Stimulated activated CD4-positive, alpha-beta T cell treated with anti-CD3 and anti-CD28 coated beads, TNF-alpha, amount 100 ng/mL, for 1 hour (primary cell): ENCODE results near the gene VAV2.

Experiments
- DNase-seq, 3 donors: peaks; one replicate each; pipeline ENCODE4 v3.0.0-alpha.2; 2020; ENCODE audit warnings: low read depth in 3 of 3, low spot score in 1 of 3

VAV2 gene

DNA sequence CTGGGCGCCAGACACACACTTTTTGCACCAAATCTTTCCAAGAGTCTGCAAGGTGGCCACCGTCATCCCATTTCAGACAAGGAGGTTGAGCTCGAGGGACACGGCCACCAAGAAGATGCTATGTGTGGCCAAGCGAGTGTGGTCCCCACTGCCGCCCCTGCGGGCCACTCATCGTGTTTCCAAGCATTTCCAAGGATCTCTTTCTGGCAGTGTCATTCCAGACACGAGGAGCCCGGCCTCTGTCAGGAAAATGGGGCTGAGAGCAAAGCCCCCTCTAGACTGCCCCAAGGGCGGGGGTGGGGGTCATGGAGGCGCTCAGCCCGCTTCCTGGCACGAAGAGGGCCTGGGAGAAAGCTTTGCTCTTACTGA is 10.6 kb downstream of the VAV2 start:
- DNase-seq, result no peak

DNA sequence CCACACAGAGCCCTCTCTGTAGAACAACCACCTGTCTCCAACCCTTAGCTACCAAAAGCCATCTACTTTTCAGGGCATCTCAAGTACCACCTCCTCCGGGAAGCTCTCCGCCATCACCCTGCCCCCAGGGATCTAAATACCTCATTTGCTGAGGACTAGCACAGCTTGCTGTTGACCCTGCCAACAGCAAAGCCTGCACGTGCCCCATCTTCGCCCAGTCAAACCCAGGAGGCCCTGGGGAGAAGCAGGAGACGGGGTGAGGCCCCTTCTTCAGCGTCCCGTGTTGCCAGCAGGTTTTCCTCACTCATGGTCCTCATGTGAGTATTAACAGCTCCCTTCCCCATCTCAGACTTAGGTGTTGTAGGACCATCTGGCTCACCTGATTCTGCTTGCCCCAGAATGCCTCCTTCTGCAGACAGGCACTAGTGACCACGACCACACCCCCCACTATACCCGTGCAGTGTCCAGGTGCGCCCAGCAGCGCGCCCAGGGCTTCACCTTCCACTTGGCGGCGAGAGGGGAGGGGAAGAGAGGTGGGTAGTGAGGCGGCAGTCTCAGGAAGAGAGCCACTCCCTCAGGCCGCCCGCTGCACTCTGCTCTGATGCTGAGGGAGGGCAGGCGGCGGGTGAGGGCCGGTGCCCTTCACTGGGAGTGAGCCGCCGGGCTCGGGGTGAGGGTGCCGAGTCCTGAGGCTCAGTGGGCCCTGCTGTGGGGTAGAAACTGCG is 11.1 kb downstream of the VAV2 start:
- no peak for DNase-seq

DNA sequence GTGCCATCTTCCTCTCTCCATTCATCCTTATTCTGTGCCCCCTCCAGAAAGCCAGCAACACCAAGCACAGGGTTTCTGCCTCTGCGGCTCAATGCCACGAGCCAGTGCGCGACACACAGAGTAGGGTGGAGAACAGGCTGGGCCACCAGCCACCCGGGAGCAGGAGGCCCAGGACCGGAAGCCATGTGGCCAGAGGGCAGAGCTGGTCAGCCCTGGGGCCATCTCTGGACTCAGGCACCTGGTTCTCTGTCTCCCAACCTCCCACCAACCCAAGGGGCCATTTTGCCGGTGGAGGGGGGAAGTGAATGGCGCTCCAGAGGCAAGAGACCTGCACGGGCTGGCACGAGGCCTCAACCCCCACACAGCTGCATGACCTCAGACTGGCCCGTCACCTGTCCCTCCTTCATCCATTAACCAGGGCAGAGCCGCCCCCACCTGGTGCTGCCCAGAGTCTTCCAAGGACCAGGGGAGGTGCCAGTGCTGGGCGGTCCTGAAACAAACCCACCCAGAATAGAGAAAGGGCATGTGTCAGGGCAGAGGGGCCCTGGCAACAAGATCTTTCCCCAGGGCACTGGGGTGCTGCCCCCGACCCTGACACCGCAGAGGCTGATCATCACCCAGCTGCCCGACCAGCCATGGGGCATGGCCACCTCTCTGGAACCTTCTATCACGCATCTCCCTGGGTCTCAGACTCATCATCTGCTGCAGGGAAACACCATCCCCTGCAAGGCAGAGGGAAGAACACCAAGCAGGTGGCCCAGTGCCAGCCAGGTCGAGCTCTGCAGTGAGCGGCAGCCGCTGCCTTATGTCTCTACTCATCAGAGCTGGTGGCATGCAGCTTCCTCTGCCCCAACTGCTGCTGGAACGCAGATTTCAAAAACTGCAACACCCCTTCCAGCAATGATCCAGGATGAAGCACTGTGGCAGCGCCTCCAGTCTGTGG is 11.9 kb downstream of the VAV2 start:
- DNase-seq, result no peak

GRCh38 chr9:133979273-133979920 is 12.7 kb downstream of the VAV2 start:
- no peak for DNase-seq

- no peak for DNase-seq
Observed at GRCh38 chr9:133978899-133979272, 13.2 kb downstream of the VAV2 start.

DNA sequence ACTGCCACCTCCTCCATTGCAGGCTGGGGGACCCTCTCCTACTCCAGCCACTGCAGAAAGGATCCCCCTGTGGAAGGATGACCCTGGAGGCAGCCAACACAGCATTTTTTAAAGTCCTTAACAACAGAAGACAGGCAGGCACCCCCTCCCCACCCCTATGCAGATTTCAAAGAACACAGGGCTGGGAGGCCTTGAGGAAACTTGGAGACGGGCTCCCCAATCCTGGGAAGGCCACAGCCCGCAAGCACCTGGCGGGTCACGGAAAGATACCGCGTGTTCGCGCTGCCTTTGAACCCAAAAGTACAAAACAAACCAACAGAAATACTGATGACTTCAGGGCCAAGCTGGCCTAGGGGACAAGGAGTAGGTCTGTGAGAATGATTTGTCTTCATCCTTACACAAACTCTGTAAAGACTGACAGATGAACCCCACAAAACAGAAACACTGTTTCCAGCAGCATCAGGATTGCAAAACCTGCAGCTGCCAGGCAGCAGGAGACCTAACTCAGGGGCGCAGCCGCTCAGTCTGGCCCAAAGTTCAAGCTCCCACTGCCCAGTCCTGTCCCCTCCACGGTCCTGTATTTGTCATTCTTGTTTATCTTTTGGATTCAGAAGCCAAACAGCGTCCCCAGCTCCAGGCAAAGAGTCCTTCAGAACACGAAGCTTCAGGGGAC is 13.8 kb downstream of the VAV2 start:
- DNase-seq, result no peak

- no peak for DNase-seq
Observed at GRCh38 chr9:133977421-133978201, 14.5 kb downstream of the VAV2 start.

DNA sequence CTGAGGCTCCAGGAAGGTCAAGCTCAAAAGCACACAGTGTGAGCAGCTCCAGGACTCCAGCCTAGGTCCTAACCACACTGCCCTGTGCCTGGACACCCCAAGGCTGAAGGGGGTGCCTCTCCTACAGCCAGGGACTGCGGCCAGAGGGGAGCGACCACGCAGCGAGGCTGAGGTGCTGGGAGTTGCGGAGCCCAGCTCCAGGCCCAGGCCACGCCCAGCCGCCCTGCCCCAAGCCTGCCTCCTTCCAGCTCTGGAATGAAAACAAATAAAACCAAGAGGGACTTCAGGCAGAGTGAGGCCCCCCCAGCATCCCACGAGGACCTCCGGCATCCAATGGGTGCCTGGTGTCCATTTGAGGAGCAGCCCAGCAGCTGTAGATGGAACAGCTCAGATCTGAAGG is 15.2 kb downstream of the VAV2 start:
- DNase-seq, result no peak

DNA sequence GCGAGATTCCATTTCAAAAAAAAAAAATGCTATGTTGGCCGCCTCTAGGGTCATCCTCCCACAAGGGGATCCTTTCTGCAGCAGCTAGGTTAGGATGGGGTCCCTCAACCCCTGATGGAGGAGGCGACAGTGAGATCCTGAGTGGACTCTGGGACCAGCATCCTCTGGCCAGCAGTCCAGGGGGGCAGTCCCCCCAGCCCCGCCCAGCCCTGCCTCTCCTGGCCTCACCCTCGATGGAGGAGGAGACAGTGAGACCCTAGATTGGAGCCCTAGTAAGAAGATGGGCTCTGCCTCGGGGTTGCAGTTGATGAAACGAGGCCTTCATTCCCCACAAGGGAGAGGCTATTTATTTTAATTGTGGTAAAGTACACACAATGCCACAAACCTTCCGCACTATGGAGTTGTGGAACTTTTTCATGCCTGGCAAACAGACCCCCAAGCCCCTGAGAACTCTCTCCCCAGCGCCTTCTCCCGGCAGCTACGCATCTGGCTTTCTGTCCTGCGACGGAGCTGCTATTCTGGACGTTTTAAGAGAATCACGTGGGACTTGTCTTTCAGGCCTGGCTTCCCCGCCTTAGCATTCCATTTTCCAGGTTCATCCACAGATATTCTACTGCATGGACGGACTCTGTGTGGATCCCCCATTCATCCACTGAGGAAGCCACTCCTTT is 15.8 kb downstream of the VAV2 start:
- DNase-seq, result no peak

GRCh38 chr9:133975511-133975910 is 16.6 kb downstream of the VAV2 start:
- DNase-seq, result no peak

DNA sequence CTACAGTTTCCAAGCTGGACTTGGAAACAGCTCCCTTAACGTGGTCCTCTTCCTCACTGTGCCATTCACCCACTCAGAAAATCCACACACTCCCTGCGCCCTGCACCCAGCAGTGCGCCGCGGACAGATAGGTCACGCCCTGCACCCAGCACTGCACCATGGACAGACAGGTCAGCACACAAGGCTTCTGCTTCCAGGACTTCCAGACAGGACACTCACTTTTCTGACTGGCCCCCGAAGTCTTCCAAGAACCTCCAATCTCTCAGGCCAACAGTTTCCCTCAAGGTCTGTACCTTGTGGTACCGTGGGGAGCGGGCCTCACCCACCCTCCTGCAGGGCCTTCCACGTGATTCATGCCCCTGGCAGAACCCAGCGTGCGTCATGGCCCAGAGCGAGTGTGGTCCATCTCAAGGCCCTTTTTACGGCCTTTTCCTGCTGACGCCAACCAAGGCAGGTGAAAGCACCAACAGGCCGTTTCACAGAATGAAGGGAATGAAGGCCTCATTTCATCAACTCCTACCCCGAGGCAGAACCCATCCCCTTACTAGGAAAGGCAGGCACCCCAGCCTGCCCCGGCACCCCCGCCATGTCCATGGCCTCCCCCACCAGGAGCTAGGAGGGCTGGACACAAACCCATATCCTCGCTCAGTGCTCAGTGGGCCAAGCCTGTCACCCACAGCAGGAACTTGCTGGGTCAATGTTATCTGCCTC is 17.3 kb downstream of the VAV2 start:
- DNase-seq, result no peak

DNA sequence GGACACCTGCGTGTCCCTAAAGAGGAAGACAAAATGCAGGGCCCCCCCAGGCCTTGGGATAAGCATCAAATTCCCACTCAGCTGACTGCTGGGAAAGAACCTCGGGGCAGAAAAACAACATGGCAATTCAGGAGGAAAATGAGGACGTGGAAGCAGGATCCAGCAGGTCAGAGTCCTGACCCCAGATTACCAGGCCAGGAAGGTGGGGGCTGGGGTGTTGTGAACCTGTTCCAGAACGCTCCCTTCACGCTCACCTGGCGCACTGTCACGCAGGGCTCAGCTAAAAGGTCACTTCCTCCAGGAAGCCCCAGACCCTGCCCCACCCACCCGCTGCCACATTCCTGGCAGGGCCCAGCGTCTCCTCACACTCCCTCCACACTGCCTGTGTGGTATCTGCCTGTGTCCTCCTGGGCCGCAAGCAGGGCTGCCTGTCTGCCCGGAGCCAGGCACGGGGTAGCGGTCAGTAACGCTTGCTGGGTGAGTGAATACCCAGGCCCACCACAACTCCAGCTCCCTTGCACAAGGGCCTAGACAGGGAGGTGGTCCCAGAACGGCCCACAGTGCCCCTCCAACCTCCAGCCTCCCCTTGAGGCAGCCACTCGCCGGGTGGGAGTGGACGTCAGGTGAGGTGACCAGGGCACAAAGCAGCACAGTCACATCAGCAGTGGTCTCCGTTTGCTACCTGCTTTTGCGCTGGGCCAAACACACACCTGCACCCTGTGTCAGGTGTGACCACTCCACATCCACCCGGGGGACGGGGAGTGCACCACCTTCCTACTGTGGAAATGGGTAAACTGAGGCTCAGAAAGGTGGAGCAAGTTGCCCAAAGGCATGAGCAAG is 18.1 kb downstream of the VAV2 start:
- no peak for DNase-seq

GRCh38 chr9:133973111-133973790 is 18.9 kb downstream of the VAV2 start:
- DNase-seq, result no peak

- DNase-seq, result no peak
Observed at GRCh38 chr9:133971981-133972941, 19.9 kb downstream of the VAV2 start.

DNA sequence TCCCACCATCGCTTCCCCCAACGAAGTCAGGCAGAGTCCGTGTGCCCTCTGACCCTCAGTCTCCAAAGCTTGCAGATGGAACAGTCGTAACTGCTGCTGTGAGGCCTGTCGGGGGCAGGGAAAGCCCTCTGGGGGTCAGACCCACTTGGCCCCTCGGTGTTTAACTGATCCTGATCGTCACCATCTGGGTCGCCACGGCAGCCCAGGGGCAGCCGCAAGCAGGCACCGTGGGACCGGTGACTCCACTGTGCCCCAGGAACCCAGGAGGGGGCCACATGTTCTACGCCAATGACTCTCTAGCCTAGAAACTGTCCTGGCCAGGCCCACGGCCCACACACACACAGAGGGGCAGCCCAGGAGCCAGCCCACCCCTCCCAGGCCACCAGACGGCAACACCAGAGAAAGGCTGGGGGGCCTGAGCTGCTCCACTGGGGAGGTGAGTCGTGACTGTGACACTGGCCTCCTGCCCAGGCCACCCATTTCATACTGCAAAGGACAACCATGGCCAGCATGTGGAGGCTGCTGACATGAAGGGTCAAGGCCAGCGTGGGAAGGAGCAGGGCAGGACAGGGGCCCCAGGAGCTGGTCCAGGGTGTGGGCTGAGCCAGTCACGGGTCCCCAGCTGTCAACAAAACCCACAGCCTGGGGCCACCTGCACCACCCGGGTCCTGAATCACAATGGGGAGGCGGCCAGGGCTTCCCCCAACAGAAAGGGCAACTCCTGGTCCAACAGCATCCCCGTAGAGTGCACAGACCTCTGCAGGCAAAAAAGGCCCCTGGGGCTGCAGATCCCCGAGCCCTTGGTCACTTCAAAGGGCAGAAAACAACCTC is 20.8 kb downstream of the VAV2 start:
- DNase-seq, result no peak

GRCh38 chr9:133970581-133971058 is 21.5 kb downstream of the VAV2 start:
- DNase-seq, result no peak
